GM23248 (cell line): ENCODE data around the gene TOE1.

ENCODE experiments used
- EZH2 ChIP-seq: fragments of 200-600 bp; sonication (generic); IDR thresholded peaks from 2 replicates; pipeline ENCODE4 v1.6.1; 2018; ENCODE audit warnings: antibody characterized with exemption, mild to moderate bottlenecking; ENCODE audit not compliant: insufficient read depth, poor library complexity, severe bottlenecking
- EZH2phosphoT487 ChIP-seq: fragments of 200-600 bp; sonication (generic); IDR thresholded peaks from 2 replicates; pipeline ENCODE4 v1.6.1; 2018; ENCODE audit warnings: antibody characterized with exemption, moderate library complexity, mild to moderate bottlenecking, low read depth; ENCODE audit not compliant: insufficient read depth

GRCh38 chr1:45322486-45323040, 17.4 kb upstream of the TOE1 start:
- TF ChIP-seq EZH2phosphoT487 (no peak), EZH2 (no peak)
